MM.1S (cell line): ENCODE data around the gene ELF4.
A peak's percentile ranks its signal among the peaks of the same experiment; 100 is the strongest.

Experiments used
- DNase-seq: peaks from one replicate; pipeline ENCODE4 v3.0.0-alpha.2; 2015
- H2AFZ ChIP-seq: fragments of 300-600 bp; sonication (generic); 2 replicates; pipeline ENCODE4 v1.6.0; 2016; ENCODE audit warnings: antibody characterized with exemption, low read length
- H3F3A ChIP-seq: fragments of 300-600 bp; sonication (generic); 2 replicates; pipeline ENCODE4 v1.6.1; 2016; ENCODE audit warnings: mild to moderate bottlenecking, antibody characterized with exemption, low read length, moderate library complexity, mixed read lengths; ENCODE audit not compliant: insufficient read depth
- H3K27ac ChIP-seq: fragments of 300-600 bp; sonication (generic); 2 replicates; pipeline ENCODE4 v1.5.1; 2016; ENCODE audit warnings: mild to moderate bottlenecking, low read length
- H3K27me3 ChIP-seq: fragments of 300-600 bp; sonication (generic); replicated peaks from 2 replicates; pipeline ENCODE4 v1.6.0; 2016; ENCODE audit warnings: low read length; ENCODE audit not compliant: insufficient read depth
- H3K36me3 ChIP-seq: fragments of 300-600 bp; sonication (generic); replicated peaks from 2 replicates; pipeline ENCODE4 v1.6.1; 2016; ENCODE audit warnings: mild to moderate bottlenecking, low read length, mixed read lengths; ENCODE audit not compliant: insufficient read depth
- H3K4me1 ChIP-seq: fragments of 300-600 bp; sonication (generic); 2 replicates; pipeline ENCODE4 v1.6.1; 2016; ENCODE audit warnings: low read length, mixed read lengths
- H3K4me2 ChIP-seq: fragments of 300-600 bp; sonication (generic); 2 replicates; pipeline ENCODE4 v1.6.0; 2016; ENCODE audit warnings: low read depth, low read length
- H3K4me3 ChIP-seq: fragments of 300-600 bp; sonication (generic); 2 replicates; pipeline ENCODE4 v1.5.1; 2016; ENCODE audit warnings: low read length, mixed read lengths
- H3K79me2 ChIP-seq: fragments of 300-600 bp; sonication (generic); 2 replicates; pipeline ENCODE4 v1.6.1; 2016; ENCODE audit warnings: mixed run types, low read length, mixed read lengths
- H3K9ac ChIP-seq: fragments of 300-600 bp; sonication (generic); 2 replicates; pipeline ENCODE4 v1.6.1; 2016; ENCODE audit warnings: low read length, mixed read lengths
- H3K9me2 ChIP-seq: fragments of 300-600 bp; sonication (generic); replicated peaks from 2 replicates; pipeline ENCODE4 v1.6.1; 2016; ENCODE audit warnings: mild to moderate bottlenecking, low read length, mixed read lengths; ENCODE audit not compliant: insufficient read depth
- H3K9me3 ChIP-seq: fragments of 300-600 bp; sonication (generic); replicated peaks from 2 replicates; pipeline ENCODE4 v1.6.1; 2016; ENCODE audit warnings: mild to moderate bottlenecking, low read length, mixed read lengths; ENCODE audit not compliant: insufficient read depth
- H4K20me1 ChIP-seq: fragments of 300-600 bp; sonication (generic); 2 replicates; pipeline ENCODE4 v1.6.1; 2016; ENCODE audit warnings: mild to moderate bottlenecking, low read length, moderate library complexity, mixed read lengths; ENCODE audit not compliant: insufficient read depth
- CTCF ChIP-seq: fragments of 300-600 bp; sonication (generic); IDR thresholded peaks from 2 replicates; pipeline ENCODE4 v1.5.1; 2016; ENCODE audit warnings: antibody characterized with exemption, low read length, mixed read lengths
- EZH2 ChIP-seq: fragments of 300-600 bp; sonication (generic); optimal IDR thresholded peaks from 2 replicates; pipeline ENCODE3; 2017; ENCODE audit warnings: low read depth, mild to moderate bottlenecking, antibody characterized with exemption, low read length, mixed read lengths
- EZH2phosphoT487 ChIP-seq: fragments of 300-600 bp; sonication (generic); IDR thresholded peaks from 2 replicates; pipeline ENCODE4 v1.6.1; 2018; ENCODE audit warnings: antibody characterized with exemption, low read length

Gene ELF4

GRCh38 chrX:130083107-130083490, 27.2 kb downstream of the ELF4 start:
- TF ChIP-seq EZH2phosphoT487, result no peak
- TF ChIP-seq EZH2, result no peak
- TF ChIP-seq CTCF, result no peak
- peaks cover 42% of the 10 kb centered on the region for H3K4me1 ChIP-seq
- H3K27ac ChIP-seq, result no peak overlapping the region
- peaks cover 4% of the 10 kb centered on the region; the same call in 1 of the 2 replicates for H3K79me2 ChIP-seq
- H3K9ac ChIP-seq, result no peak overlapping the region
- H3K36me3 ChIP-seq, result no peaks in the 10 kb centered on the region
- H3K4me3 ChIP-seq, result no peak overlapping the region
- no peak overlapping the region for H2AFZ ChIP-seq
- H3K4me2 ChIP-seq, result peak overlapping the region; percentile 95; the same call in 1 of the 2 replicates
- H4K20me1 ChIP-seq, result no peaks in the 10 kb centered on the region
- H3K9me2 ChIP-seq, result no peaks in the 10 kb centered on the region
- H3K9me3 ChIP-seq, result no peaks in the 10 kb centered on the region
- DNase-seq, result no peak
- H3F3A ChIP-seq, result no peaks in the 10 kb centered on the region
- no peaks in the 10 kb centered on the region for H3K27me3 ChIP-seq

GRCh38 chrX:130082244-130083106, 27.8 kb downstream of the ELF4 start:
- no peaks in the 10 kb centered on the region for H3K27me3 ChIP-seq
- H4K20me1 ChIP-seq, result no peaks in the 10 kb centered on the region
- H3K27ac ChIP-seq, result no peak overlapping the region
- DNase-seq, result peak; percentile 82
- peaks cover 4% of the 10 kb centered on the region; the same call in 1 of the 2 replicates for H3K79me2 ChIP-seq
- no peaks in the 10 kb centered on the region for H3F3A ChIP-seq
- H3K9ac ChIP-seq, result peak overlapping the region; percentile 37; the same call in 1 of the 2 replicates
- H3K4me2 ChIP-seq, result peak overlapping the region; percentile 95
- no peaks in the 10 kb centered on the region for H3K9me3 ChIP-seq
- H3K9me2 ChIP-seq, result no peaks in the 10 kb centered on the region
- peak; percentile 57 for TF ChIP-seq CTCF
- no peak for TF ChIP-seq EZH2
- no peaks in the 10 kb centered on the region for H3K36me3 ChIP-seq
- H3K4me3 ChIP-seq, result peak overlapping the region; percentile 60
- peak overlapping the region; percentile 83 for H2AFZ ChIP-seq
- peaks cover 42% of the 10 kb centered on the region for H3K4me1 ChIP-seq

- Histone ChIP-seq H3K9me3 (no peaks in the 10 kb centered on the region), H3K79me2 (peaks cover 4% of the 10 kb centered on the region; the same call in 1 of the 2 replicates), H3K36me3 (no peaks in the 10 kb centered on the region), H4K20me1 (no peaks in the 10 kb centered on the region), H3K4me1 (peaks cover 40% of the 10 kb centered on the region), H2AFZ (peak overlapping the region; percentile 83), H3K9me2 (no peaks in the 10 kb centered on the region), H3K27me3 (no peaks in the 10 kb centered on the region), H3K27ac (no peak overlapping the region), H3K4me3 (peak overlapping the region; percentile 60; the same call in 1 of the 2 replicates), H3K9ac (peak overlapping the region; percentile 37; the same call in 1 of the 2 replicates), H3F3A (no peaks in the 10 kb centered on the region), H3K4me2 (peak overlapping the region; percentile 95)
- DNase-seq, result no peak
- no peak for TF ChIP-seq CTCF
These were observed 28.8 kb downstream of the ELF4 start for GRCh38 chrX:130081421-130082045.
